HEK293 (cell line): ENCODE results near the gene MC1R.
"Not testable (repeated sequence)": the region's sequence is repeated elsewhere in the genome, so short reads cannot be mapped to it uniquely, and the experiment has no call there.

Experiments used
- ZNF133 ChIP-seq: fragments of 450-650 bp; formaldehyde crosslinking; IDR thresholded peaks from 2 replicates; pipeline ENCODE4 v1.5.1; 2016; ENCODE audit warnings: missing biosample characterization, missing genetic modification characterization
- ZNF16 ChIP-seq: fragments of 450-650 bp; formaldehyde crosslinking; IDR thresholded peaks from 2 replicates; pipeline ENCODE4 v1.5.1; 2016; ENCODE audit warnings: low read depth, missing biosample characterization, missing genetic modification characterization
- ZNF558 ChIP-seq: fragments of 450-650 bp; formaldehyde crosslinking; IDR thresholded peaks from 2 replicates; pipeline ENCODE4 v1.5.1; 2016; ENCODE audit warnings: missing biosample characterization, missing genetic modification characterization
- ZNF76 ChIP-seq: fragments of 450-650 bp; formaldehyde crosslinking; IDR thresholded peaks from 2 replicates; pipeline ENCODE4; 2016; ENCODE audit warnings: low read depth, missing biosample characterization, missing genetic modification characterization, borderline replicate concordance
- ZSCAN30 ChIP-seq: fragments of 450-650 bp; IDR thresholded peaks from 2 replicates; pipeline ENCODE4 v1.5.1; 2018; ENCODE audit warnings: missing biosample characterization, mild to moderate bottlenecking, missing genetic modification characterization, moderate library complexity
- TF ChIP-seq, protein P1 (sequence below): fragments of 450-650 bp; formaldehyde crosslinking; IDR thresholded peaks from 2 replicates; pipeline ENCODE4 v1.5.1; 2017; ENCODE audit warnings: missing biosample characterization, missing genetic modification characterization
- TF ChIP-seq, protein P2 (sequence below): fragments of 450-650 bp; formaldehyde crosslinking; IDR thresholded peaks from 2 replicates; pipeline ENCODE4 v1.5.1; 2016; ENCODE audit warnings: missing biosample characterization, missing genetic modification characterization
- TF ChIP-seq, protein P3 (sequence below): fragments of 450-650 bp; formaldehyde crosslinking; IDR thresholded peaks from 2 replicates; pipeline ENCODE4 v1.5.1; 2016; ENCODE audit warnings: missing biosample characterization, missing genetic modification characterization
- TF ChIP-seq, protein P4 (sequence below): fragments of 450-650 bp; formaldehyde crosslinking; IDR thresholded peaks from 2 replicates; pipeline ENCODE4 v1.5.1; 2017; ENCODE audit warnings: missing biosample characterization, mild to moderate bottlenecking, missing genetic modification characterization, moderate library complexity
- TF ChIP-seq, protein P5 (sequence below): fragments of 450-650 bp; formaldehyde crosslinking; IDR thresholded peaks from 2 replicates; pipeline ENCODE4 v1.5.1; 2016; ENCODE audit warnings: missing biosample characterization, missing genetic modification characterization

DNA sequence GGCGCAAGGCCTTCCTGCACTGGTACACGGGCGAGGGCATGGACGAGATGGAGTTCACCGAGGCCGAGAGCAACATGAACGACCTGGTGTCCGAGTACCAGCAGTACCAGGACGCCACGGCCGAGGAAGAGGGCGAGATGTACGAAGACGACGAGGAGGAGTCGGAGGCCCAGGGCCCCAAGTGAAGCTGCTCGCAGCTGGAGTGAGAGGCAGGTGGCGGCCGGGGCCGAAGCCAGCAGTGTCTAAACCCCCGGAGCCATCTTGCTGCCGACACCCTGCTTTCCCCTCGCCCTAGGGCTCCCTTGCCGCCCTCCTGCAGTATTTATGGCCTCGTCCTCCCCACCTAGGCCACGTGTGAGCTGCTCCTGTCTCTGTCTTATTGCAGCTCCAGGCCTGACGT lies 17.0 kb downstream of the MC1R start:
- TF ChIP-seq ZNF76 (tag by site-specific recombination); ZSCAN30; ZNF558 (tag by site-specific recombination); ZNF16 (tag by site-specific recombination); ZNF133 (tag by site-specific recombination): not testable (repeated sequence)
- TF ChIP-seq, protein P1, sequence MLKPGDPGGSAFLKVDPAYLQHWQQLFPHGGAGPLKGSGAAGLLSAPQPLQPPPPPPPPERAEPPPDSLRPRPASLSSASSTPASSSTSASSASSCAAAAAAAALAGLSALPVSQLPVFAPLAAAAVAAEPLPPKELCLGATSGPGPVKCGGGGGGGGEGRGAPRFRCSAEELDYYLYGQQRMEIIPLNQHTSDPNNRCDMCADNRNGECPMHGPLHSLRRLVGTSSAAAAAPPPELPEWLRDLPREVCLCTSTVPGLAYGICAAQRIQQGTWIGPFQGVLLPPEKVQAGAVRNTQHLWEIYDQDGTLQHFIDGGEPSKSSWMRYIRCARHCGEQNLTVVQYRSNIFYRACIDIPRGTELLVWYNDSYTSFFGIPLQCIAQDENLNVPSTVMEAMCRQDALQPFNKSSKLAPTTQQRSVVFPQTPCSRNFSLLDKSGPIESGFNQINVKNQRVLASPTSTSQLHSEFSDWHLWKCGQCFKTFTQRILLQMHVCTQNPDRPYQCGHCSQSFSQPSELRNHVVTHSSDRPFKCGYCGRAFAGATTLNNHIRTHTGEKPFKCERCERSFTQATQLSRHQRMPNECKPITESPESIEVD (tag by site-specific recombination) = not testable (repeated sequence)
- TF ChIP-seq, protein P2, sequence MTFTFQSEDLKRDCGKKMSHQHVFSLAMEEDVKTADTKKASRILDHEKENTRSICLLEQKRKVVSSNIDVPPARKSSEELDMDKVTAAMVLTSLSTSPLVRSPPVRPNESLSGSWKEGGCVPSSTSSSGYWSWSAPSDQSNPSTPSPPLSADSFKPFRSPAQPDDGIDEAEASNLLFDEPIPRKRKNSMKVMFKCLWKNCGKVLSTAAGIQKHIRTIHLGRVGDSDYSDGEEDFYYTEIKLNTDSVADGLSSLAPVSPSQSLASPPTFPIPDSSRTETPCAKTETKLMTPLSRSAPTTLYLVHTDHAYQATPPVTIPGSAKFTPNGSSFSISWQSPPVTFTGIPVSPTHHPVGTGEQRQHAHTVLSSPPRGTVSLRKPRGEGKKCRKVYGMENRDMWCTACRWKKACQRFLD (tag by site-specific recombination) = not testable (repeated sequence)
- TF ChIP-seq, protein P3, sequence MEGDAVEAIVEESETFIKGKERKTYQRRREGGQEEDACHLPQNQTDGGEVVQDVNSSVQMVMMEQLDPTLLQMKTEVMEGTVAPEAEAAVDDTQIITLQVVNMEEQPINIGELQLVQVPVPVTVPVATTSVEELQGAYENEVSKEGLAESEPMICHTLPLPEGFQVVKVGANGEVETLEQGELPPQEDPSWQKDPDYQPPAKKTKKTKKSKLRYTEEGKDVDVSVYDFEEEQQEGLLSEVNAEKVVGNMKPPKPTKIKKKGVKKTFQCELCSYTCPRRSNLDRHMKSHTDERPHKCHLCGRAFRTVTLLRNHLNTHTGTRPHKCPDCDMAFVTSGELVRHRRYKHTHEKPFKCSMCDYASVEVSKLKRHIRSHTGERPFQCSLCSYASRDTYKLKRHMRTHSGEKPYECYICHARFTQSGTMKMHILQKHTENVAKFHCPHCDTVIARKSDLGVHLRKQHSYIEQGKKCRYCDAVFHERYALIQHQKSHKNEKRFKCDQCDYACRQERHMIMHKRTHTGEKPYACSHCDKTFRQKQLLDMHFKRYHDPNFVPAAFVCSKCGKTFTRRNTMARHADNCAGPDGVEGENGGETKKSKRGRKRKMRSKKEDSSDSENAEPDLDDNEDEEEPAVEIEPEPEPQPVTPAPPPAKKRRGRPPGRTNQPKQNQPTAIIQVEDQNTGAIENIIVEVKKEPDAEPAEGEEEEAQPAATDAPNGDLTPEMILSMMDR = not testable (repeated sequence)
- TF ChIP-seq, protein P4, sequence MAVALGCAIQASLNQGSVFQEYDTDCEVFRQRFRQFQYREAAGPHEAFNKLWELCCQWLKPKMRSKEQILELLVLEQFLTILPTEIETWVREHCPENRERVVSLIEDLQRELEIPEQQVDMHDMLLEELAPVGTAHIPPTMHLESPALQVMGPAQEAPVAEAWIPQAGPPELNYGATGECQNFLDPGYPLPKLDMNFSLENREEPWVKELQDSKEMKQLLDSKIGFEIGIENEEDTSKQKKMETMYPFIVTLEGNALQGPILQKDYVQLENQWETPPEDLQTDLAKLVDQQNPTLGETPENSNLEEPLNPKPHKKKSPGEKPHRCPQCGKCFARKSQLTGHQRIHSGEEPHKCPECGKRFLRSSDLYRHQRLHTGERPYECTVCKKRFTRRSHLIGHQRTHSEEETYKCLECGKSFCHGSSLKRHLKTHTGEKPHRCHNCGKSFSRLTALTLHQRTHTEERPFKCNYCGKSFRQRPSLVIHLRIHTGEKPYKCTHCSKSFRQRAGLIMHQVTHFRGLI = not testable (repeated sequence)
- TF ChIP-seq, protein P5, sequence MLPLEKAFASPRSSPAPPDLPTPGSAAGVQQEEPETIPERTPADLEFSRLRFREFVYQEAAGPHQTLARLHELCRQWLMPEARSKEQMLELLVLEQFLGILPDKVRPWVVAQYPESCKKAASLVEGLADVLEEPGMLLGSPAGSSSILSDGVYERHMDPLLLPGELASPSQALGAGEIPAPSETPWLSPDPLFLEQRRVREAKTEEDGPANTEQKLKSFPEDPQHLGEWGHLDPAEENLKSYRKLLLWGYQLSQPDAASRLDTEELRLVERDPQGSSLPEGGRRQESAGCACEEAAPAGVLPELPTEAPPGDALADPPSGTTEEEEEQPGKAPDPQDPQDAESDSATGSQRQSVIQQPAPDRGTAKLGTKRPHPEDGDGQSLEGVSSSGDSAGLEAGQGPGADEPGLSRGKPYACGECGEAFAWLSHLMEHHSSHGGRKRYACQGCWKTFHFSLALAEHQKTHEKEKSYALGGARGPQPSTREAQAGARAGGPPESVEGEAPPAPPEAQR (tag by site-specific recombination) = not testable (repeated sequence)
